Astrocyte of the spinal cord (primary cell): ENCODE measurements around the gene SDCBP2.

Source experiments
- DNase-seq: peaks from one replicate; pipeline ENCODE4 v3.0.0; 2011; ENCODE audit warnings: low read depth, low spot score
- H3K4me3 ChIP-seq: 2 replicates; pipeline ENCODE4 v1.5.1; 2011; ENCODE audit warnings: low read depth, mild to moderate bottlenecking, low read length, moderate library complexity
- in situ Hi-C: cut with HindIII; loops from 2 replicates; pipeline ENCODE4 v1.10.0; 2017; ENCODE audit warnings: low sequenced_read_pairs
- TF ChIP-seq, protein P1 (sequence below): IDR thresholded peaks from 2 replicates; pipeline ENCODE4 v1.5.1; 2012; ENCODE audit warnings: low read depth, mild to moderate bottlenecking, low read length, inconsistent platforms

The SDCBP2 gene, protein sequence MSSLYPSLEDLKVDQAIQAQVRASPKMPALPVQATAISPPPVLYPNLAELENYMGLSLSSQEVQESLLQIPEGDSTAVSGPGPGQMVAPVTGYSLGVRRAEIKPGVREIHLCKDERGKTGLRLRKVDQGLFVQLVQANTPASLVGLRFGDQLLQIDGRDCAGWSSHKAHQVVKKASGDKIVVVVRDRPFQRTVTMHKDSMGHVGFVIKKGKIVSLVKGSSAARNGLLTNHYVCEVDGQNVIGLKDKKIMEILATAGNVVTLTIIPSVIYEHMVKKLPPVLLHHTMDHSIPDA

DNA sequence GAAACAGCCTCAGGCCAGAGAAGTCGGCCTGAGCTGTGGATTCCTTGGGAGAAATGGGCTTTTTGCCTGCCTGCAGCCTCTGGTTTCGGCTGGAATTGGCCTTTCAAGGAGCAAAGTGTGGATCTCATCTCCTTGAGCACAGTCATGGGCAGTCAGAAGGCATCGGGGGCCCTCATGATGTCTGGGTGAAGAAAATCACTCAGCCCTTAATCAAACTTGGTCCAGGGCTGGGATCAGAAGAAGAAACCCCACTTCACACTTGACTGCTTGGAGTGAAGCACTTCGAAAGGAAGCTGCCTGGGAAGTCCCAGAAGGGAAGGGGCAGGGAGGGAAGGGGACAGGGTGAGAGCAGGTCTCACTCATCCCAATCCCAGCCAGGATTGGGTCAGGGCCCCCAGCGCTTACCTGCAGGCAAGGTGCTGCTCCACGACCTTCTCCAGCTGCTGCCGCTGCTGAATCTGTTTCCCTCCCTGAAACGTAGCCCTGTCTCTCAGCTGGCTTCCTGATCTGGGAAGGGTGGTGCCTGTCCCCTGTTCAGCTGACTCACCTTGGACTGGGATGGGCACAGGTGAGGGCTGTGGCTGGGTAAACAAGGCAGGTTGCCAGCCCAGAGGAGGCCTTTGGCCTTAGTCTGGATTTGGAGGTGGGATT lies at the start of gene SDCBP2:
Gene SDCBP2 (minus strand): TSS at position 460 of the 651 bp plus-strand sequence. CDS start 8,723 bp downstream, outside the sequence.
- DNase-seq = no peak
- in situ Hi-C loops = no loop called here
- no peak within 1 kb of the TSS for H3K4me3 ChIP-seq
- TF ChIP-seq, protein P1, sequence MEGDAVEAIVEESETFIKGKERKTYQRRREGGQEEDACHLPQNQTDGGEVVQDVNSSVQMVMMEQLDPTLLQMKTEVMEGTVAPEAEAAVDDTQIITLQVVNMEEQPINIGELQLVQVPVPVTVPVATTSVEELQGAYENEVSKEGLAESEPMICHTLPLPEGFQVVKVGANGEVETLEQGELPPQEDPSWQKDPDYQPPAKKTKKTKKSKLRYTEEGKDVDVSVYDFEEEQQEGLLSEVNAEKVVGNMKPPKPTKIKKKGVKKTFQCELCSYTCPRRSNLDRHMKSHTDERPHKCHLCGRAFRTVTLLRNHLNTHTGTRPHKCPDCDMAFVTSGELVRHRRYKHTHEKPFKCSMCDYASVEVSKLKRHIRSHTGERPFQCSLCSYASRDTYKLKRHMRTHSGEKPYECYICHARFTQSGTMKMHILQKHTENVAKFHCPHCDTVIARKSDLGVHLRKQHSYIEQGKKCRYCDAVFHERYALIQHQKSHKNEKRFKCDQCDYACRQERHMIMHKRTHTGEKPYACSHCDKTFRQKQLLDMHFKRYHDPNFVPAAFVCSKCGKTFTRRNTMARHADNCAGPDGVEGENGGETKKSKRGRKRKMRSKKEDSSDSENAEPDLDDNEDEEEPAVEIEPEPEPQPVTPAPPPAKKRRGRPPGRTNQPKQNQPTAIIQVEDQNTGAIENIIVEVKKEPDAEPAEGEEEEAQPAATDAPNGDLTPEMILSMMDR = no peak

DNA sequence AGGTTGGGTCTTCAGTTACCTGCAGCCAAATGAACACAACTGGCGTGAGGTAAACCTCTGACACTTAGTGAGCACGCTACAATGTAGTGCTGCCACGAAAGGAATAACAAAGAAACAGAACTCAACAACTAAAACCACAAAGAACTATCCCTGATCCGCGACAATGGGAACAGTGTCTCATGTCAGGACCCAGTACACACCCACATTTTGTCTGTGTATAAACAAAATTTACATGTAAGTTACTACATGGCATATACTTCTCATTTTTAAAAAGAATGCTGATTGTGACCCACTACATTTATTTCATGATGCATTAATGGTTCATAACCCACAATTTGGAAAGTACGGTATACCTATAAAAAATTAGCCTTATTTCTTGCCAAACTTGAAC lies 49.8 kb upstream of the SDCBP2 start:
- in situ Hi-C loops = no loop called here
- TF ChIP-seq, protein P1 = no peak
- no peak for DNase-seq
- no peak overlapping the region for H3K4me3 ChIP-seq

DNA sequence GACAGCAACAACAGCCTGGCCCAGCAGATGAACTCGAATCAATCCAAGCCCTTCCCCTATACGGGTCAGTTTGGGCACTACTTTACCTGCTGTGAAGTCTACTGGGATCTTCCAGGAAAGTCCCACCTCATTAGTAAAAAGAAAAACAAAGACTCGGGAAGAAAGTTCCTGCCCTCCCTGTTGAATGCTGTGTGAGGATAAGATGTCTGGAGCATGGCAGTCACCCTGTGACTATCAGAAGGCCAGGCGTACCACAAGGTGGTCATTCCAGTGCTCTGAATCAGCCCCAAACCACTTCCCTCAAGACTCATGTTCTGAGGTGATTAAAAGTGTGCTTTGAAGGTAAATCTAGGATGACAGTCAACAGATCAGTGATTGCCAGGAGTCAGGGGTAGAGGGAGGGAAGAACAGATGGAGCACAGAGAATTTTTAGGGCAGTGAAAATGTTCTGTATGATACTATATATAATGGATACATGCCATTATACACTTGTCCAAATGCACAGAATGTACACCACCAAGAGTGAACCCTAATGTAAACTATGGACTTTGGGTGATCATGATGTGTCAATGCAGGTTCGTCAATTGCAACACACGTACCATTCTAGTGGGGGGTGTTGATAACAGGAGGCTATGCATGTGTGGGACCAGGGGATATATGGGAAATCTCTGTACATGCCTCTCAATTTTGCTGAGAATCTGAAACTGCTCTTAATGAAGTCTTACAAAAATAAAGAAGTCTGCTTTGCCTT lies 49.2 kb upstream of the SDCBP2 start:
- in situ Hi-C loops = no loop called here
- TF ChIP-seq, protein P1 = no peak
- peak; percentile 48 for DNase-seq
- H3K4me3 ChIP-seq = no peak overlapping the region

DNA sequence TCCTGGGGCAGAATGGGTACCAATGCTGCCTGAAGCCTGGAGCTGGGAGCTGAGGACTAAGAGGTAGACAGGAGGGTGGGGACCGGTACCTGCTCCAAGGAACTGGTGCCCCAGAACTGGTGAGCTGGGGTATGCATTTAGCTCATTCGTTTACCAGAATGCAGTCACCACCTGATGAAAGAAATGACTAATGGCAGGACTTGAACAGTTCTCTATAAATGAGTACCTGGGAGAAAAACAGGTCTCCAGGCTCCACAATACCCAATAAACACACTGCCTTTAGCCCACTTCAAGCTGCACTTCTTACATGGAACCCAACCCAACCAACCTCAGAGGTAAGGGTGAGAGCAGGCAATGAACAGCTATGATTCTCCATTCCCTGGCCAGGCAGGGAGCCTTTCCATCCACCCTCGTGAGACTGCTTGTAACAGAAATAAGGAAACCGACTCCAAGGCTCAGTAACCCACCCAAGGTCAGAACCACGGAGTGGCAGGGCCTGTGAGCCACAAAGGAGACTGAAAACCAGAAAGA lies 48.5 kb upstream of the SDCBP2 start:
- TF ChIP-seq, protein P1 = no peak
- no peak overlapping the region for H3K4me3 ChIP-seq
- in situ Hi-C loops = no loop called here
- DNase-seq = no peak

DNA sequence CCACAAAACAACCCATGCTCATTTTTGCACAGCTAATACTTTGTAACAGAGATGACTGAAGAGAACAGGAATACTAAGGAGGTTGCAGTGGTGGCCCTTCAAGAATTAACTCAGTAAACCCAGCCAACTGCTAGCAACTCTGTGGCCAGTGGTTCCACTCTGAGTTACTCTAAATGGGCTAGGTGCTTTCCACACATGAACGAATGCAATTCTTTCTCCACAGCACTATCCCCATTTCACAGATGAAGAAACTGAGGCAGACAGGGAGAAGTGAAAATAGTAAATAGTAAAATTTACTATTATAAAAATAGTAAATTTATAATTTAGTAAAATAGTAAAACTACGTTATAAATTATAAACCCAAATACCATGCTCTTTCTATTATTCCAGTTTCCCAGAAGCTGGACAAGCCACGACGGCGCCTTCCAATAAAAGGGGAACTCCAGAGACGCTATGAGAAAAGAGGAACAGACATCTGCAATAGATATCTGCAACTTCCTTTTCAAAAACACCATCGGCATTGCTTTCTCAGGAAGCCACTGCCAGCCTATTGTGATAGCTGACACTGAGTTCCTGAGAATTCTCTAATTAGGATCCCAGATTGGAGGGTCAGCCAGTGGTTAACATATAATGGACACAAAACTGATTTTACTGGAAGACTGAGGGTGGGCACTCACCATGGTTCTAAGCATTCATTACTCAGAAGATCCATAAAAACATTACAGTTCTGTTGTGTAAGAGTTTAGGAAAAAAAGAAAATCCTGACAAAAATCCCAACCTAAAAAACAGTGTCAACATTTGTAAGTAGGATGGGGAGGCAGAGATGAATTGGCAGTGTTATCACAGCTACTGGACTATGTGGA lies 47.7 kb upstream of the SDCBP2 start:
- TF ChIP-seq, protein P1 = no peak
- DNase-seq = no peak
- in situ Hi-C loops = no loop called here
- no peak overlapping the region for H3K4me3 ChIP-seq

DNA sequence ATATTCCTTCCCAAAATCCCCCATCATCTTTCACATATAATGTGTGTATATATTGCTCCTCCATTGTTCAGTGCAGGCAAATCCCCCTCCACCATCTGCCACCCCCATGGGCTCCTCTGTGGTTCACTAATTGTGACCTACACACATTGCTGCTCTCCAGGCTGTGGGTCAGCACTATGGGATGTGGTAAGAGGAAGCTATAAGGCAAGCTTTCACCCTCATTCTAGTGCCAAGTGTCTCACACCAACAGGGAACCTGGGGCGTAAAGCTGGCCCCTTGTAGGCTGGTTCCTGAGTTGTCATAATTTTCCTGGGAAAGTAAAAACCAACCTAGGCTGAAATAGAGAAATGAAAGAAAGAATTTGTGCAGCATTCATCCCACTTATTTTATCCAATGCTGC lies 47.1 kb upstream of the SDCBP2 start:
- TF ChIP-seq, protein P1 = no peak
- DNase-seq = no peak
- H3K4me3 ChIP-seq = no peak overlapping the region
- in situ Hi-C loops = no loop called here
